Naive B cell (primary cell): Measurements from ENCODE around the gene FKBP10. TPM values are rescaled to one million over a fixed set of nuclear protein-coding genes. Genes with fewer than 3 reads are reported as not detected.
"Not testable (repeated sequence)": the region's sequence is repeated elsewhere in the genome, so short reads cannot be mapped to it uniquely, and the experiment has no call there.

Experiments
- ATAC-seq, 2 donors: fragments of 150-1000 bp; cut with Tn5 transposase; 2 replicates each; pipeline ENCODE4 v1.10.0; 2021; ENCODE audit warnings: low read depth in 2 of 2, mild to moderate bottlenecking in 2 of 2, moderate library complexity in 2 of 2
- DNase-seq: peaks from one replicate; pipeline ENCODE4 v3.0.0; 2022
- H3K27ac Mint-ChIP-seq, 6 donors: one replicate each; pipeline ENCODE4 v1.8.0; 2020 to 2022; ENCODE audit warnings: mild to moderate bottlenecking in 6 of 6, mixed read lengths in 6 of 6, moderate library complexity in 5 of 6, inconsistent platforms in 2 of 6
- H3K27me3 Mint-ChIP-seq, 3 donors: one replicate each; pipeline ENCODE4 v1.8.0; 2021 to 2022; ENCODE audit warnings: mixed read lengths in 3 of 3, mild to moderate bottlenecking in 1 of 3
- H3K36me3 Mint-ChIP-seq, 2 donors: one replicate each; pipeline ENCODE4 v1.8.0; 2020 to 2022; ENCODE audit warnings: mixed read lengths in 2 of 2, inconsistent platforms in 1 of 2, mild to moderate bottlenecking in 1 of 2
- H3K4me1 Mint-ChIP-seq, 3 donors: one replicate each; pipeline ENCODE4 v1.8.0; 2020 to 2022; ENCODE audit warnings: mixed read lengths in 3 of 3, inconsistent platforms in 1 of 3, mild to moderate bottlenecking in 1 of 3, moderate library complexity in 1 of 3
- H3K4me3 Mint-ChIP-seq, 8 donors: one replicate each; pipeline ENCODE4 v1.8.0; 2020 to 2022; ENCODE audit warnings: mild to moderate bottlenecking in 8 of 8, mixed read lengths in 8 of 8, moderate library complexity in 8 of 8, inconsistent platforms in 2 of 8
- H3K9me3 Mint-ChIP-seq, 7 donors: one replicate each; pipeline ENCODE4 v1.8.0; 2020 to 2022; ENCODE audit warnings: mixed read lengths in 7 of 7, mild to moderate bottlenecking in 5 of 7, inconsistent platforms in 2 of 7, moderate library complexity in 1 of 7
- polyA plus RNA-seq, 6 donors: library from polyadenylated mRNA; unstranded; fragments of 300-500 nt; fragmentation: Illumina TruSeq; gene quantifications; one replicate each; pipeline ENCODE4 v1.2.3, GENCODE V29; 2021; ENCODE audit warnings: low read depth in 6 of 6

FKBP10 gene
- polyA plus RNA-seq, 6 donors from 2014 or later: not detected

DNA sequence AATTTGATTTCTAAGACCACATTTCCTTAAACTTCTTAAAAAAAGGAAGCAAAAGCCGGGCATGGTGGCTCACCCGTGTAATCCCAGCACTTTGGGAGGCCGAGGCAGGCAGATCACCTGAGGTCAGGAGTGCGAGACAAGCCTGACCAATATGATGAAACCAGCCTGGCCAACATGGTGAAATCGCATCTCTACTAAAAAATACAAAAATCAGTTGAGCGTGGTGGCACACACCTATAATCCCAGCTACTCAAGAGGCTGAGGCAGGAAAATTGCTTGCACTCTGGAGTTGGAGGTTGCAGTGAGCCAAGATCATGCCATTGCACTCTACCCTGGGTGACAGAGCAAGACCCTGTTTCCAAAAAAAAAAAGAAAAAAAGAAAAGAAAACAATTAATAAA lies 28.0 kb downstream of the FKBP10 start:
- H3K4me1 Mint-ChIP-seq, H3K9me3 Mint-ChIP-seq, H3K27me3 Mint-ChIP-seq, H3K27ac Mint-ChIP-seq, ATAC-seq, H3K36me3 Mint-ChIP-seq, DNase-seq, H3K4me3 Mint-ChIP-seq: not testable (repeated sequence)

DNA sequence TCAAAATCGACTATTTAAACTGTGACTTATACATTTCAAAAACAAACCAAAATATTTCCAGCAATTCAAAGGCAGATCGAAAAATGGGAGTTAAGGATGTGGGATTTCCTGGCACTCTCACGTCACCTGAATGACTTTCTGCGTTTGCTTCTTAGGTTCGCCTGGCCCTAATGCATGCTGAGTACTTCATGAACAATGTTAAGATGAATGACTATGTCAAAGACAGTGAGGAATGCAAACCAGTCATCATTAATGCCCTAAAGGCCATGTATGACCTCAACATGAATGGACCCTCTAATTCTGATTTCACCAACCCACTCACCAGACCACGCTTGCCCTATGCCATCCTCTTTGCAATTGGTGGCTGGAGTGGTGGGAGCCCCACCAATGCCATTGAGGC lies 32.2 kb downstream of the FKBP10 start:
- no peak for DNase-seq
- Mint-ChIP-seq H3K4me3 (no peak overlapping the region), H3K36me3 (peaks cover 0 to 8% of the 10 kb centered on the region in 2 donors), H3K4me1 (peaks cover 0 to 11% (median 8%) of the 10 kb centered on the region in 3 donors), H3K9me3 (no peaks in the 10 kb centered on the region), H3K27ac (no peak overlapping the region), H3K27me3 (no peaks in the 10 kb centered on the region)
- ATAC-seq: no peak

DNA sequence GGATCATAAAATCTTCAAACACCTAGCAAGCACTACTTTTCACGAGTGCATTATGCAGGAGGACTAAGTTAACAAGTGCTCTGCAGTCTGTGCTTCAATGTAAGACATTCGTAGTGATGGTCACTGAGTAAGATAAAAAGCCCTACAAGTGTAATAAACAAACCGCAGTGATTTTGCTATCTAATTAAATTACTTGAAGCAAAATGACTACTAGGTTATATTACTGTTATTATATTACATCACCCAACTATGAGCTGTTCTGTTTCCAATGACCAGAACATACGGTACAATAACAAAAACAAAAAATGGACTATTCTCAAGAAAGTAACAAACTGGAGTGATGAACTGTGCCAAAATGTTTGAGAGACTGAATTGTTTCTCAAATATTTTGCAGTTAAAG lies 36.0 kb downstream of the FKBP10 start:
- no peak for ATAC-seq
- Mint-ChIP-seq H3K4me3 (no peak overlapping the region), H3K27ac (peak overlapping the region in 2 of 6 donors; percentile 14 to 43), H3K27me3 (no peaks in the 10 kb centered on the region), H3K36me3 (peaks cover 3 to 8% of the 10 kb centered on the region in 2 donors), H3K9me3 (no peaks in the 10 kb centered on the region), H3K4me1 (peaks cover 6 to 39% (median 8%) of the 10 kb centered on the region in 3 donors)
- DNase-seq: no peak

DNA sequence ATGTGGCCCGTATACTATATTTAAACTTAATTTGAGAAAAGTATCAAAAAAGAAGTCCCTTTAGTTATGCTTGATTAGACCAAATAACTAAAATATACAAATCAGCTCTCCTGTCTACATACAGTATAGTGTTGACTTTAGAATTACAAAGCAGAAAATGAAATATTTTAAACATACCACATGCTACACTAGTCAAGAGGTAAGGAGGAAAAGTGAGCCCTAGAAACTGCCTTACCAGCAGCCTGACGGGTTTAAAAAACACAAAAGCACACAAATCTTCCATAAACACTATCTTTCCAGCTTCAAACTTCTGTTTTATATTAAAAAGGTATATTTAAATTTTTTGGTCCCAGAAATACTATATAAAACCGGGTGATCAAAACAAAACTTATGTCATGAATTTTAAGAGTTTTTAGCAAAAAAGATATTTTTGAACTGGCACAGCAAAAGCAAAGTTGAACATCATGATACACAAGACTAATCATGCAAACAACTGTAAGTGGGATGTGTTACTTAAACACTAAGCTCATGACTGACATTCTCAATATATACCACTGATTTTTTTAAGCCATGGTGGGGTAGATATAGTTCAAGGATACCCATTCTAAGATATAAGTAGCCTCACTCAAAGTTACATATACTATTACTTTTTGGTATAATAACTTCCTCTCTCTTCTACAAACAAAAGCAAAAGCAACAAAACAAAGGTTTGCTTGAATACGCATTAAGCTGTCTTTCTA lies 36.6 kb downstream of the FKBP10 start:
- Mint-ChIP-seq H3K27ac (peak overlapping the region in 3 of 6 donors; percentile 24 to 54 (median 43)), H3K9me3 (no peaks in the 10 kb centered on the region), H3K36me3 (peaks cover 4 to 8% of the 10 kb centered on the region in 2 donors), H3K4me1 (peaks cover 6 to 39% (median 8%) of the 10 kb centered on the region in 3 donors), H3K4me3 (peak overlapping the region in 1 of 8 donors; percentile 54), H3K27me3 (no peaks in the 10 kb centered on the region)
- no peak for DNase-seq
- ATAC-seq: peak in 1 of 2 donors; percentile 32

DNA sequence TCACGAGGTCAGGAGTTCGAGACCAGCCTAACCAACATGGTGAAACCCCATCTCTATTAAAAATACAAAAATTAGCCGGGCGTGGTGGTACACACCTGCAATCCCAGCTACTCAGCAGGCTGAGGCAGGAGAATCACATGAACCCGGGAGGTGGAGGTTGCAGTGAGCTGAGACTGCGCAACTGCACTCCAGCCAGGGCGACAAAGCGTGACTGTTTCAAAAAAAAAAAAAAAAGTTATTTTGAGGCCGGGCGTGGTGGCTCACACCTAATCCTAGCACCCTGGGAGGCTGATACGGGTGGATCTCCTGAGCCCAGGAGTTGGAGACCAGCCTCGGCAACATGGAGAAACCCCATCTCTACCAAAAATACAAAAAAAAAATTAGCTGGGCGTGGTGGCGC lies 38.6 kb downstream of the FKBP10 start:
- peak in 1 of 2 donors; percentile 28 for ATAC-seq
- not testable (repeated sequence) for H3K27me3 Mint-ChIP-seq, H3K4me3 Mint-ChIP-seq, H3K9me3 Mint-ChIP-seq, DNase-seq, H3K36me3 Mint-ChIP-seq
- peak overlapping the region in 2 of 6 donors; percentile 66 to 68 for H3K27ac Mint-ChIP-seq
- H3K4me1 Mint-ChIP-seq: peaks cover 6 to 41% (median 8%) of the 10 kb centered on the region in 3 donors

DNA sequence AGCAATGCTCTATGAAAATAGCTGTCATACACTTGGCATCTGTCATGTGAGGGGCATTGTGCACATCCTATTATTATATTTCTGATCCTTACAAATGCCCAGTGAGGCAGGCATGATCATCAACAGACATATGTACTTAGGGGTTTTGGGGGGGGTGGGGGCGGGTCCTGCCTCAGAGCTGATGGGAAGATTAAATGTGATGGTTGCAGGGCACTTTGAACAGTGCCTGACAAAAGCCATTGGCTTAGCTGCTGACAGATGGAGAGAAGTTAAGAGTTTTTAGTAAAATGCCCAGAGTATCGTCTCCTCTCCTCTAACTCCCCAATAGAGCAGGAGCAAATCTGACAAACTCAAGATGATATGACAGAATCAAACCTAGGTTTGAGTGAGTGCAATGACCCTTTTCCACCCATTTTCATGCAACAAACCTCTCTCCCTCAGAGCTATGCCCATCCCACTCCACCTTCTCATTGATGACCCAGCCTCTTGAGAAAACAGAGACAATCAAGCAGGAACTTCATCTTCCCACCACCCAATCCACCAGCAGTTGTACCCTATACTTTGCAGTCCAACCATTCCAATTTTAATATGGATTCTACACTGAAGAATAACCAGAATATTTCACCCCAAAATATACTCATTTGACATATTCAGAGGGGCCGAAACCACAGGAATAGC lies 47.6 kb downstream of the FKBP10 start:
- Mint-ChIP-seq H3K36me3 (no peaks in the 10 kb centered on the region), H3K9me3 (no peaks in the 10 kb centered on the region), H3K27me3 (no peaks in the 10 kb centered on the region), H3K27ac (peak overlapping the region in 2 of 6 donors; percentile 41 to 71), H3K4me3 (peak overlapping the region in 1 of 8 donors; percentile 32), H3K4me1 (peaks cover 8 to 32% (median 25%) of the 10 kb centered on the region in 3 donors)
- ATAC-seq (no peak), DNase-seq (no peak)

DNA sequence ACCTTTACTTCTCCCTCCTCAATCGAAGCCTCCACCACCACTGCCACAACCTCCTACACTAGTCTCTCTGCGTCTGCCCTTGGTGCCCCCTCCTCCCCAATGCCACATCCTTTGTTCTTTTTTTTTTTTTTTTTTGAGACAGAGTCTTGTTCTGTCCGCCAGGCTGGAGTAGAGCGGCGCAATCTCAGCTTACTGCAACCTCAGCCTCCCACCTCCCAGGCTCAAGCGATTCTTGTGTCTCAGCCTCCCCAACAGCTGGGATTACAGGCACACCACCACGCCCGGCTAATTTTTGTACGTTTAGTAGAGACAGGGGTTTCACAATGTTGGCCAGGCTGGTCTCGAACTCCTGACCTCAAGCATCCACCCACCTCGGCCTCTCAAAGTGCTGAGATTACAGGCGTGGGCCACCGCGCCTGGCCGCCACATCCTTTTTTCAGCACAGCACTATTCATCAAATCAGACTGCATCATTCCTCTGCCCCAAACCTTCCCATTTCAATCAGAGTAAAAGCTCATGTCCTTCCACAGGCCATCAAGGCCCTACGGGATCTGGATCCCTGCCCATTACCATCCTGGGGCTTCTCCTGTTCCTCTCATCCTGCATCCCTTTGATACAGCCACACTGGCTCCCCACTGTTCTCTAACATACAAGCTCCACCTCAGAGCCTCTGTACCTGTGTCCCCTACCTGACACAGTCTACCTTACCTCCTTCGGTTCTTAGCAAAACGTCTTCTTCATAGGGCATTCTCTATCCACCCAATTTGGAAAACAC lies 50.5 kb downstream of the FKBP10 start:
- peaks cover 0 to under 1% of the 10 kb centered on the region in 2 donors for H3K36me3 Mint-ChIP-seq
- no peak for DNase-seq
- H3K27me3 Mint-ChIP-seq: no peaks in the 10 kb centered on the region
- no peaks in the 10 kb centered on the region for H3K9me3 Mint-ChIP-seq
- no peak for ATAC-seq
- no peak overlapping the region for H3K4me3 Mint-ChIP-seq
- peaks cover 8 to 28% (median 19%) of the 10 kb centered on the region in 3 donors for H3K4me1 Mint-ChIP-seq
- no peak overlapping the region for H3K27ac Mint-ChIP-seq

DNA sequence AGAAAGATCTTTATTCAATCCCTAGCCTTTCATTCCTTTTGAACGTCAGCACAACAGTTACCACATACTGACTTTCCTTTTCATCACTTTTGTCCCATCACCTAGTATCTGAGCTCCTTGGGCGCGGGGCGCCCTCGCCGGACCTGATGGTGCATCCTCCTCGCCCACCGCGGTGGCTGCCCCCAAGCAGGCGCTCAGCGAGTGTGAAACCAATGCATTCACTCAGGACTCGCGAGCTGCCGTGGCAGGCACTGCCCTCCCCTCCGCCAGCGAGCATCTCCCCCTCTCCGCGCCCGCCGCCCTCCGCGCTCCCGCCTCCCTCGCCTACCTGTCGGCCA lies 51.7 kb downstream of the FKBP10 start:
- DNase-seq (no peak), ATAC-seq (no peak)
- Mint-ChIP-seq H3K4me1 (peaks cover 8 to 26% (median 18%) of the 10 kb centered on the region in 3 donors), H3K27me3 (no peaks in the 10 kb centered on the region), H3K9me3 (no peaks in the 10 kb centered on the region), H3K27ac (no peak overlapping the region), H3K4me3 (no peak overlapping the region), H3K36me3 (peaks cover 0 to 7% of the 10 kb centered on the region in 2 donors)

DNA sequence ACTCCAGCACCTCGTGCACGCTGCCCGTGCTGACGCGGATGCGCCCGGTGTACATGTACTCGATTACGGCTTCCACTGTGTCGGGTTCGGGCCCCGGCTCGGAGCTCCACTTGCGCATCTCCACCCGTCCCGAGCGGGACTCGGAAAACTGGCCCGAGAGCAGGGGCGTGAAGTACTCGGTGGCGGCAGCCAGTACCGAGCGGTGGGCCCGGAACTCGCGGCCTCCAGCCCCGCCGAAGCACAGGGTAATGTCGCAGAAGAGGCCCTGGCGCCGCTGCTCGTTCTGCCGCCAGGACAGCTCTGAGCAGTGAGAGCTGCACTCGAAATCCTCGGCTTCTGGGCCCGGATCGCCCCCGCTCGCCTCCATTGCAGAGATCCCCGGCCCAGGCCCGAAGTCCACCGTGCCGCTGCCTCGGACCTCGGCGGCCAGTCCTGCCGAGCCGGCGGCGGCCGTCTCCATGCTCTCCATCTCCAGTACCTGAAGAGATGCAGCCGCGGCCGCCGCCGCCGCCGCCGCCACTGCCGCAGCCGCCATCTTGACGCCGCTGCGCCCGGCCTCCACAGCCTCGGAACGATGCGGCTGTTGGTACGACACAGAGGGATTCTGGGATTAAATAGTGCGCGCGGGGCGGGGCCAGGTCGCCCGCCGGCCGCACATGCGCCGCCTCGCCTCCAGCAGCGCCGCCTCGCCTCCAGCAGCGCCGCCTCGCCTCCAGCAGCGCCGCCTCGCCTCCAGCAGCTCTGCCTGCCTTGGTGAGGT lies 52.2 kb downstream of the FKBP10 start, which contains the start of gene KLHL11:
KLHL11 (minus strand) TSS at position 588 of the 760 bp plus-strand sequence; CDS start at position 535, 53 bp downstream.
- ATAC-seq (peak; percentile 91 to 94), DNase-seq (peak; percentile 87)
- H3K27ac Mint-ChIP-seq: peak within 1 kb of the TSS in 4 of 6 donors; percentile 91 to 94 (median 92)
- H3K27me3 Mint-ChIP-seq: no peaks in the 10 kb centered on the region
- no peaks in the 10 kb centered on the region for H3K9me3 Mint-ChIP-seq
- peaks cover 8 to 21% (median 18%) of the 10 kb centered on the region in 3 donors for H3K4me1 Mint-ChIP-seq
- peaks cover 0 to 7% of the 10 kb centered on the region in 2 donors for H3K36me3 Mint-ChIP-seq
- H3K4me3 Mint-ChIP-seq: peak within 1 kb of the TSS in 3 of 8 donors; percentile 41 to 93 (median 50)

DNA sequence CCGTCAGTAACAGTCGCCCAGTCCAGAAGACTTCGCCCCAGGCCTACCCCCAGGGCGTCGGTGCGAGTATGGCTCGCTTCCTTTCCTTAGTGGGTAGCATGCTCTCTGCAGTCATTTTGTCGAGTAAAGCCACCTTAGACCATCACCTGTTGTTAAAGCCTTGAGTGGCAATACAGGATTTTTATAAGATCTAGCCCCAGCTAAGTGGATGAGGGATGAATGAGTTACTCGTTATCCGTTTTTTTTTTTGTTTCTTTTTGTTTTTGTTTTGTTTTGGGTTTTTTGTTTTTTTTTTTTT lies 52.7 kb downstream of the FKBP10 start:
- H3K4me1 Mint-ChIP-seq: peaks cover 8 to 17% (median 15%) of the 10 kb centered on the region in 3 donors
- peak overlapping the region in 1 of 8 donors; percentile 93 for H3K4me3 Mint-ChIP-seq
- H3K9me3 Mint-ChIP-seq: no peaks in the 10 kb centered on the region
- no peaks in the 10 kb centered on the region for H3K27me3 Mint-ChIP-seq
- peak in 1 of 2 donors; percentile 14 for ATAC-seq
- peak overlapping the region in 4 of 6 donors; percentile 91 to 94 (median 92) for H3K27ac Mint-ChIP-seq
- no peak for DNase-seq
- peaks cover 0 to 7% of the 10 kb centered on the region in 2 donors for H3K36me3 Mint-ChIP-seq

DNA sequence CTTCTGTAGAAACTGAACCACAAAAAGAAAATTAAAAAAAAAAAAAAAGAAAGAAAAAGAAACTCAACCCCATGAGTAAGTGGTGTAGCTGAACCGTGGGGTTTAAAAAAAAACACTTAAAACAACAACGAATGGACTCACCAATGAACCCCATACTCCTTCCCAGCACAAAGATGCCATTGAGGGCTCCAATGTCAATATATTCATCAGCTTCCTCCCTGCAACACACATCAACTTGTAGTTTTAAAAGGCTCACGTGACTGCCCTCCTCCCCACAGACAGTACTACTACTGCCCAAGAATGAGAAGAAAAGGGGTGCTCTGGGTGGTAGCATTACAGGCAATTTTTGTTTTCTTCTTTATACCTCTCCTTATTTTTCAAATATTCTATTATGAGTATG lies 55.8 kb downstream of the FKBP10 start:
- Mint-ChIP-seq H3K36me3 (peaks cover 0 to 11% of the 10 kb centered on the region in 2 donors), H3K27ac (peak overlapping the region in 1 of 6 donors; percentile 11), H3K4me3 (peak overlapping the region in 2 of 8 donors; percentile 29 to 58), H3K27me3 (no peaks in the 10 kb centered on the region), H3K4me1 (peaks cover 0 to 3% (median 0%) of the 10 kb centered on the region in 3 donors), H3K9me3 (no peaks in the 10 kb centered on the region)
- no peak for DNase-seq
- no peak for ATAC-seq

DNA sequence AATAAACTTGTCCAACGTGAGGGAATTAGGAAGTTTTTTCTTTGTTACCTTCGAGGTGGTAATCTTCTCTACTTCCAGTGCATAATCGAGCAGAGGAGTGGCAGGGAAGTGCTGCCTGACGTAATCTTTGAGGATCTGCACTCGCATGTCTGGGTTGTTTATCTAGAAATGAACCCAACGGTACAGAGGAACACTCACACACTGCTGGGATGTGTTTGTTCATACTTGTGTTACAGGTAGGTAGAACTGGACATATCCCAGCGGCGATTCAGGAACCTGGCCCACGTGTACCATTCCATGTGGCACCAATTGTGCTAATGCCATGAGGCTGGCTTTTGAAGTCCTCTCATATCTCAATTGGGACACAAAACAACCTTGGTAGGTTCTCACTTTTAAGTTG lies 56.6 kb downstream of the FKBP10 start:
- no peak for ATAC-seq
- H3K4me1 Mint-ChIP-seq: peaks cover 0 to 3% (median 0%) of the 10 kb centered on the region in 3 donors
- H3K36me3 Mint-ChIP-seq: peaks cover 0 to 11% of the 10 kb centered on the region in 2 donors
- no peak for DNase-seq
- no peaks in the 10 kb centered on the region for H3K27me3 Mint-ChIP-seq
- H3K9me3 Mint-ChIP-seq: no peaks in the 10 kb centered on the region
- H3K27ac Mint-ChIP-seq: peak overlapping the region in 1 of 6 donors; percentile 56
- H3K4me3 Mint-ChIP-seq: peak overlapping the region in 1 of 8 donors; percentile 58

DNA sequence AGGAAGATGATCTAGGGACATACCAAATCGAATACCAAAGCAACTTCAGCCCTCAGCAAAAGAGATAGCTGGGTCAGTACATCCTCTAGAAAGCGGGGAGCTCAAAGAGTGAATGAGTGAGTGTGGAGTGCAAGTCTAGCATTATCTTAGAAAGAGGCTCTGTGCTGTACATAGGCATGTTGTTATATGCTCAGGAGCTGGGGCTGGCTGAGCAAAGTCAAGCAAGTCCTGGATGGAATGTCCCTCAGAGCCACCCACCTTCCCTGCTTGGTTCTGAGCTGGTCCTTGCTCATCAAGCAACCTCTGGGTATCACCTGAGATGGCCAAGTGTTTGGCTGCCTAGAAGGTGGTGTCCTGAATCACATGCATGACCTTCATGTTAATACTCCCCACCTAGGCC lies 57.3 kb downstream of the FKBP10 start:
- H3K27me3 Mint-ChIP-seq: no peaks in the 10 kb centered on the region
- peaks cover 0 to 11% of the 10 kb centered on the region in 2 donors for H3K36me3 Mint-ChIP-seq
- peak overlapping the region in 1 of 6 donors; percentile 67 for H3K27ac Mint-ChIP-seq
- H3K9me3 Mint-ChIP-seq: no peaks in the 10 kb centered on the region
- no peak for ATAC-seq
- no peak for DNase-seq
- no peak overlapping the region for H3K4me3 Mint-ChIP-seq
- peaks cover 0 to 3% (median 0%) of the 10 kb centered on the region in 3 donors for H3K4me1 Mint-ChIP-seq
